Tibial nerve (tissue), 4 donors: ENCODE results near the gene VWA3A. TPM values are rescaled to one million over a fixed set of nuclear protein-coding genes. Genes with fewer than 3 reads are reported as not detected.

Experiments used
- DNase-seq, 2 donors: peaks; one replicate each; pipeline ENCODE4 v3.0.0-alpha.2; 2019; ENCODE audit warnings: low spot score in 2 of 2
- H3K27ac ChIP-seq, 4 donors: fragments of 200-600 bp; sonication (generic) in 3 of 4; one replicate each; pipeline ENCODE4 v1.5.1; 2017 to 2019; ENCODE audit warnings: mild to moderate bottlenecking in 1 of 4
- H3K27me3 ChIP-seq, 2 donors: fragments of 200-600 bp; sonication (generic) in 1 of 2; one replicate each; pipeline versions ENCODE4 v1.5.1 to v1.6.0; 2017 to 2019
- H3K36me3 ChIP-seq, 3 donors: fragments of 200-600 bp; sonication (generic); one replicate each; pipeline ENCODE4 v1.5.1; 2018 to 2019
- H3K4me1 ChIP-seq, 4 donors: fragments of 200-600 bp; sonication (generic) in 3 of 4; one replicate each; pipeline ENCODE4 v1.5.1; 2017 to 2019
- H3K4me3 ChIP-seq, 4 donors: fragments of 200-600 bp; sonication (generic) in 3 of 4; one replicate each; pipeline ENCODE4 v1.5.1; 2017 to 2019; ENCODE audit warnings: mild to moderate bottlenecking in 1 of 4, moderate library complexity in 1 of 4
- H3K9me3 ChIP-seq, 4 donors: fragments of 200-600 bp; sonication (generic) in 3 of 4; one replicate each; pipeline ENCODE4 v1.5.1; 2017 to 2019
- EP300 ChIP-seq, 2 donors: sonication (generic); formaldehyde crosslinking; IDR thresholded peaks; one replicate each; pipeline ENCODE4 v1.6.1; 2017; ENCODE audit warnings: antibody characterized with exemption in 2 of 2, mild to moderate bottlenecking in 1 of 2
- POLR2A ChIP-seq, 2 donors: fragments of 450-650 bp; IDR thresholded peaks; one replicate each; pipeline ENCODE4 v1.6.1; 2017; ENCODE audit warnings: antibody characterized with exemption in 2 of 2, mild to moderate bottlenecking in 2 of 2, moderate library complexity in 2 of 2
- WGBS, 2 donors: methylation state at CpG; one replicate each; pipeline ENCODE4 v1.1.5; 2018; 5-methylcytosine and 5-hydroxymethylcytosine counted together
- total RNA-seq, 4 donors: library from RNA; depleted of rRNA; stranded (reverse); fragments of >200 nt; gene quantifications; one replicate each; pipeline ENCODE4 v1.1.0, GENCODE V29; 2016
- TF ChIP-seq, protein P1 (sequence below), 5 experiments: fragments of 200-600 bp in 3 of 5; fragments of 450-650 bp in 2 of 5; sonication (generic) in 3 of 5; IDR thresholded peaks; one replicate each; pipeline ENCODE4 v1.5.1; 2016 to 2019; ENCODE audit warnings: antibody characterized with exemption in 5 of 5, mild to moderate bottlenecking in 3 of 5, moderate library complexity in 2 of 5

Gene VWA3A
- total RNA-seq, 4 donors from 2014 or later, result 2.0 TPM; not detected in 3

DNA sequence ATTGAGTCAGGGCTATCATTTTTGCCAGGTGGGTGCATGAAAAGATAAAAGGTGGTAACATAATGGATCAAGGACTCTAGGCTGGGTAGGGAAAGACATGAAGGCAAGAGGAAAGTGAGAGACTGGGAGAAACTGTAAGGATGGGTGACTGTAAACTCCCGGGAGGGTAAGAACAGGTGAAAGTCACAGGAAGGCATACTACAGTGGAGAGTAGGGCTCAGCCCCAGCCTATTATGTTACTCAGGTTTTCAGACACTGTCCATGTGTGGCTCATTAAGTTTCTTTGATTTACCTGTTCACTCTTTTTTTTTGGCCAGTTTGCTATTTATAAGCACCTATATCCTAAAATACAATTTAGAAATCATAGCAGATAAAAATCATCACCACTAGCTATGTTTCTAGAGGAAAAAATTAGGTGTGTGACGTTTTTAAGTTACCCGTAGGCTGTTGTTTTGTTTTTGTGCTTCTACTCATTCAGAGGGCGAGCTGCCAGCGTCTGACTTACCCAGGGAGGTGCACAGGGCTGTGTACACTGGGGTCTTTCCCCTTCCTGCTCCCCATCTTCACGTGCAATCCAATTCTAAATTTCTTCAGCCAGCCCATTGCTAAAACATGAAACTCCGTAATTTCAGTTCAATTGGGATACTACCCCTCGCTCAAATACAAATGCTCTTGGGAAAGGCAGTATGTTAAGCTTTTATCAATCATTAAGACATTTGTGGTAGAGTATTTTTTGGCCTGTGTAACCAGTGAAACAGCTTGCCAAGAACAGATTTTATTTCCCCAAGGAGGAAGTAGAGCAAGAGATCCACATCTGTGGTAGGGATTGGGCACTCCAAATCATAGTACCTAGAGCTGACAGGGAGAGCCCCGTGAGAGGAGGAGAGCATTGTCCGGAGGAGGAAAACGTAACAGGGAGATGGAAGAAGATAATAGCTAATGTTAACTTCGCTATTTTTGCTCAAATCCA lies 21.7 kb upstream of the VWA3A start:
- WGBS, 2 donors, result 52 to 61% methylated on average over 12 of the region's 12 CpGs
- DNase-seq, result peak in 1 of 2 donors; percentile 35

GRCh38 chr16:22071331-22071910 lies 20.9 kb upstream of the VWA3A start:
- Histone ChIP-seq H3K36me3 (peaks cover 0 to 12% (median 0%) of the 10 kb centered on the region in 3 donors), H3K4me1 (peaks cover 0 to 43% (median 8%) of the 10 kb centered on the region in 4 donors), H3K27ac (peak overlapping the region in 1 of 4 donors; percentile 5), H3K9me3 (peaks cover 0 to 7% (median 0%) of the 10 kb centered on the region in 4 donors), H3K27me3 (no peaks in the 10 kb centered on the region), H3K4me3 (peak overlapping the region in 1 of 4 donors; percentile 0)
- DNase-seq, result no peak
- TF ChIP-seq, protein P1, sequence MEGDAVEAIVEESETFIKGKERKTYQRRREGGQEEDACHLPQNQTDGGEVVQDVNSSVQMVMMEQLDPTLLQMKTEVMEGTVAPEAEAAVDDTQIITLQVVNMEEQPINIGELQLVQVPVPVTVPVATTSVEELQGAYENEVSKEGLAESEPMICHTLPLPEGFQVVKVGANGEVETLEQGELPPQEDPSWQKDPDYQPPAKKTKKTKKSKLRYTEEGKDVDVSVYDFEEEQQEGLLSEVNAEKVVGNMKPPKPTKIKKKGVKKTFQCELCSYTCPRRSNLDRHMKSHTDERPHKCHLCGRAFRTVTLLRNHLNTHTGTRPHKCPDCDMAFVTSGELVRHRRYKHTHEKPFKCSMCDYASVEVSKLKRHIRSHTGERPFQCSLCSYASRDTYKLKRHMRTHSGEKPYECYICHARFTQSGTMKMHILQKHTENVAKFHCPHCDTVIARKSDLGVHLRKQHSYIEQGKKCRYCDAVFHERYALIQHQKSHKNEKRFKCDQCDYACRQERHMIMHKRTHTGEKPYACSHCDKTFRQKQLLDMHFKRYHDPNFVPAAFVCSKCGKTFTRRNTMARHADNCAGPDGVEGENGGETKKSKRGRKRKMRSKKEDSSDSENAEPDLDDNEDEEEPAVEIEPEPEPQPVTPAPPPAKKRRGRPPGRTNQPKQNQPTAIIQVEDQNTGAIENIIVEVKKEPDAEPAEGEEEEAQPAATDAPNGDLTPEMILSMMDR (IDR thresholded peaks at IDR 0.05), result no peak
- TF ChIP-seq EP300 (IDR thresholded peaks at IDR 0.05) (no peak), POLR2A (IDR thresholded peaks at IDR 0.05) (no peak)
- 77 to 83% methylated on average over 7 of the region's 7 CpGs for WGBS, 2 donors

More for the DNA sequence above, 21.7 kb upstream of the VWA3A start:
- peak overlapping the region in 1 of 4 donors; percentile 5 for H3K27ac ChIP-seq
- TF ChIP-seq POLR2A (IDR thresholded peaks at IDR 0.05) (no peak), EP300 (IDR thresholded peaks at IDR 0.05) (no peak)
- H3K4me1 ChIP-seq, result peaks cover 0 to 43% (median 8%) of the 10 kb centered on the region in 4 donors
- H3K9me3 ChIP-seq, result peaks cover 0 to 7% (median 0%) of the 10 kb centered on the region in 4 donors
- H3K27me3 ChIP-seq, result no peaks in the 10 kb centered on the region
- H3K36me3 ChIP-seq, result peaks cover 0 to 16% (median 0%) of the 10 kb centered on the region in 3 donors
- H3K4me3 ChIP-seq, result peak overlapping the region in 2 of 4 donors; percentile 0 to 4

- H3K27me3 ChIP-seq, result no peaks in the 10 kb centered on the region
- peaks cover 0 to 52% (median 8%) of the 10 kb centered on the region in 4 donors for H3K4me1 ChIP-seq
- peak overlapping the region in 2 of 4 donors; percentile 34 to 37 for H3K27ac ChIP-seq
- no peaks in the 10 kb centered on the region for H3K36me3 ChIP-seq
- H3K4me3 ChIP-seq, result no peak overlapping the region
- no peaks in the 10 kb centered on the region for H3K9me3 ChIP-seq
- no peak for TF ChIP-seq POLR2A (IDR thresholded peaks at IDR 0.05)
- no peak for TF ChIP-seq EP300 (IDR thresholded peaks at IDR 0.05)
- TF ChIP-seq, protein P1 (IDR thresholded peaks at IDR 0.05), result no peak
- 38 to 42% methylated on average over 3 of the region's 3 CpGs for WGBS, 2 donors
- no peak for DNase-seq
These were observed 19.0 kb upstream of the VWA3A start for GRCh38 chr16:22073350-22073749.

GRCh38 chr16:22075043-22075757 lies 17.1 kb upstream of the VWA3A start:
- Histone ChIP-seq H3K4me3 (no peak overlapping the region), H3K27ac (no peak overlapping the region), H3K4me1 (peaks cover 0 to 43% (median 3%) of the 10 kb centered on the region in 4 donors), H3K9me3 (no peaks in the 10 kb centered on the region), H3K36me3 (no peaks in the 10 kb centered on the region), H3K27me3 (no peaks in the 10 kb centered on the region)
- DNase-seq, result no peak
- 91 to 94% methylated on average over 11 of the region's 11 CpGs for WGBS, 2 donors
- TF ChIP-seq EP300 (IDR thresholded peaks at IDR 0.05), result no peak
- TF ChIP-seq POLR2A (IDR thresholded peaks at IDR 0.05), result no peak
- TF ChIP-seq, protein P1 (IDR thresholded peaks at IDR 0.05), result no peak

DNA sequence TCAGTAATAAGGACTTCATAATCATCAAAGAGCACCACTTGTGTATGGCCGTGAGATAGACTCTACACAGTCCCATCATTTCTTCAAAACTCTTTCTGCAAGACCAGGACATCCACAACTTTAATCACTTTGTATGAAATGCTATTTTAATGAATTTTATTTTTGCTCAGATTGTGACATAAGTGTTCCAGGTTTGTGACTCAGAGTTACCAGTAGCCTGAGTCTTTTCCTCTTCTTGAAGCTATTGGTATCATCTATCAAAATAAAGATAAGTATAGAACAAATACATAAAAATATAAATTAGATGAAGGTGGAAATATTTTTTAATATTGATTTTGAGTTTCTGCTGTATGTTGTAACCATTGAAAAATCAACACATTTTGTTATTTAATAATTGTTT lies 16.6 kb upstream of the VWA3A start:
- Histone ChIP-seq H3K36me3 (no peaks in the 10 kb centered on the region), H3K27ac (no peak overlapping the region), H3K4me3 (no peak overlapping the region), H3K4me1 (peaks cover 0 to 37% (median under 1%) of the 10 kb centered on the region in 4 donors), H3K9me3 (no peaks in the 10 kb centered on the region), H3K27me3 (no peaks in the 10 kb centered on the region)
- 94 to 97% methylated on average over 1 of the region's 1 CpG for WGBS, 2 donors
- TF ChIP-seq, protein P1 (IDR thresholded peaks at IDR 0.05), result no peak
- no peak for TF ChIP-seq POLR2A (IDR thresholded peaks at IDR 0.05)
- no peak for TF ChIP-seq EP300 (IDR thresholded peaks at IDR 0.05)
- no peak for DNase-seq
